K562 (cell line): ENCODE measurements around the gene TCAP. TPM values are rescaled to one million over a fixed set of nuclear protein-coding genes. Genes with fewer than 3 reads are reported as not detected.

Experiments used
- BDP1 ChIP-seq: IDR thresholded peaks from 3 replicates; pipeline ENCODE4 v1.6.1; 2011; ENCODE audit not compliant: insufficient read length, insufficient read depth
- BRF2 ChIP-seq: IDR thresholded peaks from 3 replicates; pipeline ENCODE4 v1.6.1; 2011; ENCODE audit warnings: borderline replicate concordance, mild to moderate bottlenecking; ENCODE audit not compliant: insufficient read length, insufficient read depth
- CLOCK ChIP-seq: fragments of 250-450 bp; sonication (Bioruptor Pico); IDR thresholded peaks from 2 replicates; pipeline ENCODE4 v1.4.0; 2020; ENCODE audit warnings: mild to moderate bottlenecking, moderate library complexity, borderline replicate concordance
- DEAF1 ChIP-seq: fragments of 450-650 bp; formaldehyde crosslinking; IDR thresholded peaks from 2 replicates; pipeline ENCODE4 v1.4.0; 2020; ENCODE audit warnings: mild to moderate bottlenecking, moderate library complexity
- ETS1 ChIP-seq: conservative IDR thresholded peaks from 2 replicates; pipeline ENCODE4 v1.6.1; 2011; ENCODE audit warnings: low read depth, mild to moderate bottlenecking, low read length; ENCODE audit not compliant: control insufficient read depth
- LCOR ChIP-seq: sonication (generic); formaldehyde crosslinking; IDR thresholded peaks from 2 replicates; pipeline ENCODE4 v1.8.0; 2022; ENCODE audit warnings: mild to moderate bottlenecking, missing genetic modification reagents
- MED1 ChIP-seq: sonication (generic); formaldehyde crosslinking; IDR thresholded peaks from 2 replicates; pipeline ENCODE4 v1.8.1; 2023; ENCODE audit warnings: missing genetic modification reagents, borderline replicate concordance
- NBN ChIP-seq: fragments of 450-650 bp; IDR thresholded peaks from 2 replicates; pipeline ENCODE4 v1.6.1; 2016; ENCODE audit warnings: low read depth, mild to moderate bottlenecking
- PKNOX1 ChIP-seq: fragments of 450-650 bp; IDR thresholded peaks from 2 replicates; pipeline ENCODE4 v1.6.1; 2016
- PML ChIP-seq: IDR thresholded peaks from 2 replicates; pipeline ENCODE4 v1.6.1; 2012; ENCODE audit warnings: low read length, inconsistent platforms
- STAG1 ChIP-seq: sonication (generic); formaldehyde crosslinking; IDR thresholded peaks from 2 replicates; pipeline ENCODE4 v1.5.0; 2020; ENCODE audit warnings: missing genetic modification reagents, borderline replicate concordance
- TEAD4 ChIP-seq, 2 experiments: sonication (generic) in 1 of 2; formaldehyde crosslinking in 1 of 2; IDR thresholded peaks; 2 replicates each; pipeline versions ENCODE4 v1.6.1 to v1.8.0; 2012 to 2022; ENCODE audit warnings: borderline replicate concordance in 1 of 2, inconsistent platforms in 1 of 2, low read length in 1 of 2, mild to moderate bottlenecking in 1 of 2, missing genetic modification reagents in 1 of 2
- ZKSCAN3 ChIP-seq: fragments of 250-450 bp; sonication (Bioruptor Pico); IDR thresholded peaks from 2 replicates; pipeline ENCODE4 v1.4.0; 2020
- ZNF12 ChIP-seq: sonication (generic); formaldehyde crosslinking; IDR thresholded peaks from 2 replicates; pipeline ENCODE4 v1.4.0; 2020; ENCODE audit warnings: mild to moderate bottlenecking, missing genetic modification reagents
- polyA plus RNA-seq, 8 experiments: library from polyadenylated mRNA; depleted of rRNA in 4 of 8; stranded (reverse) in 5 of 8; unstranded in 3 of 8; fragments of >200 nt; fragmentation: Nextera tagmentation in 2 of 8; fragmentation: Illumina TruSeq in 1 of 8; extraction: Ambion mirVana in 2 of 8; extraction: Trizol in 1 of 8; gene quantifications; 2 replicates each; pipeline versions ENCODE4 v1.2.1 to v1.2.3, GENCODE V29; 2011 to 2014; ENCODE audit warnings: inconsistent platforms in 1 of 8, missing spikeins in 1 of 8
- total RNA-seq, 7 experiments: library from RNA; depleted of rRNA in 6 of 7; stranded (reverse); fragments of >200 nt in 6 of 7; fragmentation: Illumina TruSeq in 2 of 7; extraction: Trizol in 2 of 7; gene quantifications; 2 replicates each; pipeline versions ENCODE4 v1.2.1 to v1.2.3, GENCODE V29; 2011 to 2021; ENCODE audit warnings: low replicate concordance in 1 of 7

The TCAP gene
- total and polyA plus RNA-seq, 9 of the 15 experiments (the other 6 are each of a cell fraction or from before 2014, with no cell fraction given): 0.33 to 1.4 (median 0.82) TPM; not detected in 2

GRCh38 chr17:39683295-39683939 lies 18.3 kb downstream of the TCAP start (continued):
- TF ChIP-seq CLOCK (CRISPR knock-in tag) (no peak), BDP1 (no peak), PML (peak; percentile 47; the same call in 1 of the 2 replicates), ZKSCAN3 (CRISPR knock-in tag) (no peak), ETS1 (0 out of 2 replicates have a peak, but pooled peaks have one; percentile 48), ZNF12 (CRISPR knock-in tag) (no peak), PKNOX1 (no peak), STAG1 (CRISPR knock-in tag) (no peak), NBN (no peak), BRF2 (no peak), TEAD4 (IDR thresholded peaks at IDR 0.05; ENCODE audit: low read length) (peak; percentile 83), TEAD4 (CRISPR knock-in tag; IDR thresholded peaks at IDR 0.05; ENCODE audit: borderline replicate concordance) (no peak), DEAF1 (CRISPR knock-in tag) (no peak), LCOR (CRISPR knock-in tag) (no peak), MED1 (no peak)
